Gastroesophageal sphincter (tissue), 3 donors: ENCODE measurements around the gene SRSF5.

Experiments used
- CTCF ChIP-seq, 4 experiments: fragments of 200-600 bp in 2 of 4; fragments of 450-650 bp in 2 of 4; sonication (generic) in 1 of 4; IDR thresholded peaks; one replicate each; pipeline ENCODE4 v1.5.1; 2017 to 2019; ENCODE audit warnings: antibody characterized with exemption in 4 of 4, mild to moderate bottlenecking in 2 of 4, moderate library complexity in 2 of 4
- POLR2A ChIP-seq, 2 donors: fragments of 450-650 bp; IDR thresholded peaks; one replicate each; pipeline ENCODE4 v1.6.1; 2017; ENCODE audit warnings: antibody characterized with exemption in 2 of 2, mild to moderate bottlenecking in 2 of 2, moderate library complexity in 1 of 2

- TF ChIP-seq CTCF (IDR thresholded peaks at IDR 0.05) (no peak), POLR2A (IDR thresholded peaks at IDR 0.05) (no peak)
Measured at GRCh38 chr14:69814397-69814796, 47.5 kb downstream of the SRSF5 start.
